GM23338 (cell line): ENCODE measurements around the gene DDX56.

Experiments used
- CREB1 ChIP-seq: fragments of 250-450 bp; sonication (Bioruptor Pico); IDR thresholded peaks from 2 replicates; pipeline ENCODE4 v1.5.0; 2020; ENCODE audit warnings: low read depth, mild to moderate bottlenecking, moderate library complexity
- EZH2 ChIP-seq: fragments of 200-600 bp; sonication (generic); IDR thresholded peaks from one replicate; pipeline ENCODE4 v1.8.0; 2017; ENCODE audit warnings: antibody characterized with exemption, mild to moderate bottlenecking, low read depth; ENCODE audit not compliant: unreplicated experiment
- EZH2phosphoT487 ChIP-seq: fragments of 200-600 bp; sonication (generic); IDR thresholded peaks from one replicate; pipeline ENCODE4 v1.8.1; 2018; ENCODE audit warnings: antibody characterized with exemption; ENCODE audit not compliant: unreplicated experiment
- JUNB ChIP-seq: IDR thresholded peaks from one replicate; pipeline ENCODE4 v1.6.1; 2016; ENCODE audit warnings: antibody characterized with exemption; ENCODE audit not compliant: unreplicated experiment
- NANOG ChIP-seq: IDR thresholded peaks from 2 replicates; pipeline ENCODE4 v1.6.1; 2016; ENCODE audit warnings: antibody characterized with exemption, borderline replicate concordance
- POLR2AphosphoS5 ChIP-seq: IDR thresholded peaks from 2 replicates; pipeline ENCODE4 v1.6.1; 2016; ENCODE audit warnings: antibody characterized with exemption, low read depth
- STAT1 ChIP-seq: IDR thresholded peaks from one replicate; pipeline ENCODE4 v1.6.1; 2016; ENCODE audit warnings: antibody characterized with exemption; ENCODE audit not compliant: unreplicated experiment
- ZNF114 ChIP-seq: fragments of 250-450 bp; sonication (Bioruptor Pico); IDR thresholded peaks from 2 replicates; pipeline ENCODE4 v1.5.0; 2020; ENCODE audit warnings: mild to moderate bottlenecking, moderate library complexity
- ZNF331 ChIP-seq: fragments of 250-450 bp; sonication (Bioruptor Pico); IDR thresholded peaks from 2 replicates; pipeline ENCODE4 v1.5.0; 2020; ENCODE audit warnings: low read depth, mild to moderate bottlenecking, moderate library complexity
- TF ChIP-seq, protein P1 (sequence below), 2 experiments: fragments of 200-600 bp in 1 of 2; sonication (generic) in 1 of 2; conservative IDR thresholded peaks; 2 replicates each; pipeline versions ENCODE4 v1.5.1 to v1.6.1; 2016 to 2017; ENCODE audit warnings: antibody characterized with exemption in 2 of 2, low read depth in 2 of 2, mild to moderate bottlenecking in 2 of 2, moderate library complexity in 1 of 2
- TF ChIP-seq, protein P2 (sequence below): IDR thresholded peaks from one replicate; pipeline ENCODE4 v1.6.1; 2018; ENCODE audit warnings: antibody characterized with exemption; ENCODE audit not compliant: unreplicated experiment
- TF ChIP-seq, protein P3 (sequence below): IDR thresholded peaks from 2 replicates; pipeline ENCODE4 v1.6.1; 2016; ENCODE audit warnings: antibody characterized with exemption
- TF ChIP-seq, protein P4 (sequence below): fragments of 250-450 bp; sonication (Bioruptor Pico); IDR thresholded peaks from 2 replicates; pipeline ENCODE4 v1.5.0; 2020; ENCODE audit warnings: mild to moderate bottlenecking, moderate library complexity

DNA sequence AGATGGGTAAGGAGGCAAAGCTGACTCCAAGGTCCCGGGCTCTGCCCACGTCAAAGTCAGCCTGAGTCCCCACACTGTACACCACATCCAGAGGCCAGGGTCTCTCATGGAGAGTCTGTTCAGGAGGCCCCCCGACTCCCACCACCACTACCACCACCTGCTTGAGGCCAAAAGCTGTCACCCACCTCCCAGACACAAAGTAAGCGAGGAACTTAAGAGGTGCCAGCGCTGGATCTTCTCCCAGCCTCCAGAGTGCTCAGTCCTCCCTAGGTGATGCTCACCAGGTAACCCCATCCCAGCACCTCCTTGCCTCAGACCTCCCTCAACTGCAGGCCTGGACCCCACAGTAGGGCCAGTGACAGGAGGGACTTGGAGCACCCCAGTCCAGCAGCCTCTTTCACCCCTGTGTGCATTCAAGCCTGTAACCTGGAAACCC, 33.1 kb downstream of the DDX56 start:
- TF ChIP-seq, protein P1, sequence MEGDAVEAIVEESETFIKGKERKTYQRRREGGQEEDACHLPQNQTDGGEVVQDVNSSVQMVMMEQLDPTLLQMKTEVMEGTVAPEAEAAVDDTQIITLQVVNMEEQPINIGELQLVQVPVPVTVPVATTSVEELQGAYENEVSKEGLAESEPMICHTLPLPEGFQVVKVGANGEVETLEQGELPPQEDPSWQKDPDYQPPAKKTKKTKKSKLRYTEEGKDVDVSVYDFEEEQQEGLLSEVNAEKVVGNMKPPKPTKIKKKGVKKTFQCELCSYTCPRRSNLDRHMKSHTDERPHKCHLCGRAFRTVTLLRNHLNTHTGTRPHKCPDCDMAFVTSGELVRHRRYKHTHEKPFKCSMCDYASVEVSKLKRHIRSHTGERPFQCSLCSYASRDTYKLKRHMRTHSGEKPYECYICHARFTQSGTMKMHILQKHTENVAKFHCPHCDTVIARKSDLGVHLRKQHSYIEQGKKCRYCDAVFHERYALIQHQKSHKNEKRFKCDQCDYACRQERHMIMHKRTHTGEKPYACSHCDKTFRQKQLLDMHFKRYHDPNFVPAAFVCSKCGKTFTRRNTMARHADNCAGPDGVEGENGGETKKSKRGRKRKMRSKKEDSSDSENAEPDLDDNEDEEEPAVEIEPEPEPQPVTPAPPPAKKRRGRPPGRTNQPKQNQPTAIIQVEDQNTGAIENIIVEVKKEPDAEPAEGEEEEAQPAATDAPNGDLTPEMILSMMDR (conservative IDR thresholded peaks at IDR 0.05; ENCODE audit: low read depth in 2 of 2), result no peak
- no peak for TF ChIP-seq POLR2AphosphoS5
- TF ChIP-seq EZH2, result no peak
- no peak for TF ChIP-seq ZNF331
- TF ChIP-seq EZH2phosphoT487, result no peak
- TF ChIP-seq, protein P2, sequence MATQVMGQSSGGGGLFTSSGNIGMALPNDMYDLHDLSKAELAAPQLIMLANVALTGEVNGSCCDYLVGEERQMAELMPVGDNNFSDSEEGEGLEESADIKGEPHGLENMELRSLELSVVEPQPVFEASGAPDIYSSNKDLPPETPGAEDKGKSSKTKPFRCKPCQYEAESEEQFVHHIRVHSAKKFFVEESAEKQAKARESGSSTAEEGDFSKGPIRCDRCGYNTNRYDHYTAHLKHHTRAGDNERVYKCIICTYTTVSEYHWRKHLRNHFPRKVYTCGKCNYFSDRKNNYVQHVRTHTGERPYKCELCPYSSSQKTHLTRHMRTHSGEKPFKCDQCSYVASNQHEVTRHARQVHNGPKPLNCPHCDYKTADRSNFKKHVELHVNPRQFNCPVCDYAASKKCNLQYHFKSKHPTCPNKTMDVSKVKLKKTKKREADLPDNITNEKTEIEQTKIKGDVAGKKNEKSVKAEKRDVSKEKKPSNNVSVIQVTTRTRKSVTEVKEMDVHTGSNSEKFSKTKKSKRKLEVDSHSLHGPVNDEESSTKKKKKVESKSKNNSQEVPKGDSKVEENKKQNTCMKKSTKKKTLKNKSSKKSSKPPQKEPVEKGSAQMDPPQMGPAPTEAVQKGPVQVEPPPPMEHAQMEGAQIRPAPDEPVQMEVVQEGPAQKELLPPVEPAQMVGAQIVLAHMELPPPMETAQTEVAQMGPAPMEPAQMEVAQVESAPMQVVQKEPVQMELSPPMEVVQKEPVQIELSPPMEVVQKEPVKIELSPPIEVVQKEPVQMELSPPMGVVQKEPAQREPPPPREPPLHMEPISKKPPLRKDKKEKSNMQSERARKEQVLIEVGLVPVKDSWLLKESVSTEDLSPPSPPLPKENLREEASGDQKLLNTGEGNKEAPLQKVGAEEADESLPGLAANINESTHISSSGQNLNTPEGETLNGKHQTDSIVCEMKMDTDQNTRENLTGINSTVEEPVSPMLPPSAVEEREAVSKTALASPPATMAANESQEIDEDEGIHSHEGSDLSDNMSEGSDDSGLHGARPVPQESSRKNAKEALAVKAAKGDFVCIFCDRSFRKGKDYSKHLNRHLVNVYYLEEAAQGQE, result no peak
- TF ChIP-seq CREB1 (CRISPR knock-in tag), result no peak
- TF ChIP-seq, protein P3, sequence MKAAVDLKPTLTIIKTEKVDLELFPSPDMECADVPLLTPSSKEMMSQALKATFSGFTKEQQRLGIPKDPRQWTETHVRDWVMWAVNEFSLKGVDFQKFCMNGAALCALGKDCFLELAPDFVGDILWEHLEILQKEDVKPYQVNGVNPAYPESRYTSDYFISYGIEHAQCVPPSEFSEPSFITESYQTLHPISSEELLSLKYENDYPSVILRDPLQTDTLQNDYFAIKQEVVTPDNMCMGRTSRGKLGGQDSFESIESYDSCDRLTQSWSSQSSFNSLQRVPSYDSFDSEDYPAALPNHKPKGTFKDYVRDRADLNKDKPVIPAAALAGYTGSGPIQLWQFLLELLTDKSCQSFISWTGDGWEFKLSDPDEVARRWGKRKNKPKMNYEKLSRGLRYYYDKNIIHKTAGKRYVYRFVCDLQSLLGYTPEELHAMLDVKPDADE, result no peak
- TF ChIP-seq ZNF114 (CRISPR knock-in tag), result no peak
- TF ChIP-seq STAT1, result no peak
- TF ChIP-seq JUNB, result no peak
- TF ChIP-seq NANOG, result no peak
- TF ChIP-seq, protein P4, sequence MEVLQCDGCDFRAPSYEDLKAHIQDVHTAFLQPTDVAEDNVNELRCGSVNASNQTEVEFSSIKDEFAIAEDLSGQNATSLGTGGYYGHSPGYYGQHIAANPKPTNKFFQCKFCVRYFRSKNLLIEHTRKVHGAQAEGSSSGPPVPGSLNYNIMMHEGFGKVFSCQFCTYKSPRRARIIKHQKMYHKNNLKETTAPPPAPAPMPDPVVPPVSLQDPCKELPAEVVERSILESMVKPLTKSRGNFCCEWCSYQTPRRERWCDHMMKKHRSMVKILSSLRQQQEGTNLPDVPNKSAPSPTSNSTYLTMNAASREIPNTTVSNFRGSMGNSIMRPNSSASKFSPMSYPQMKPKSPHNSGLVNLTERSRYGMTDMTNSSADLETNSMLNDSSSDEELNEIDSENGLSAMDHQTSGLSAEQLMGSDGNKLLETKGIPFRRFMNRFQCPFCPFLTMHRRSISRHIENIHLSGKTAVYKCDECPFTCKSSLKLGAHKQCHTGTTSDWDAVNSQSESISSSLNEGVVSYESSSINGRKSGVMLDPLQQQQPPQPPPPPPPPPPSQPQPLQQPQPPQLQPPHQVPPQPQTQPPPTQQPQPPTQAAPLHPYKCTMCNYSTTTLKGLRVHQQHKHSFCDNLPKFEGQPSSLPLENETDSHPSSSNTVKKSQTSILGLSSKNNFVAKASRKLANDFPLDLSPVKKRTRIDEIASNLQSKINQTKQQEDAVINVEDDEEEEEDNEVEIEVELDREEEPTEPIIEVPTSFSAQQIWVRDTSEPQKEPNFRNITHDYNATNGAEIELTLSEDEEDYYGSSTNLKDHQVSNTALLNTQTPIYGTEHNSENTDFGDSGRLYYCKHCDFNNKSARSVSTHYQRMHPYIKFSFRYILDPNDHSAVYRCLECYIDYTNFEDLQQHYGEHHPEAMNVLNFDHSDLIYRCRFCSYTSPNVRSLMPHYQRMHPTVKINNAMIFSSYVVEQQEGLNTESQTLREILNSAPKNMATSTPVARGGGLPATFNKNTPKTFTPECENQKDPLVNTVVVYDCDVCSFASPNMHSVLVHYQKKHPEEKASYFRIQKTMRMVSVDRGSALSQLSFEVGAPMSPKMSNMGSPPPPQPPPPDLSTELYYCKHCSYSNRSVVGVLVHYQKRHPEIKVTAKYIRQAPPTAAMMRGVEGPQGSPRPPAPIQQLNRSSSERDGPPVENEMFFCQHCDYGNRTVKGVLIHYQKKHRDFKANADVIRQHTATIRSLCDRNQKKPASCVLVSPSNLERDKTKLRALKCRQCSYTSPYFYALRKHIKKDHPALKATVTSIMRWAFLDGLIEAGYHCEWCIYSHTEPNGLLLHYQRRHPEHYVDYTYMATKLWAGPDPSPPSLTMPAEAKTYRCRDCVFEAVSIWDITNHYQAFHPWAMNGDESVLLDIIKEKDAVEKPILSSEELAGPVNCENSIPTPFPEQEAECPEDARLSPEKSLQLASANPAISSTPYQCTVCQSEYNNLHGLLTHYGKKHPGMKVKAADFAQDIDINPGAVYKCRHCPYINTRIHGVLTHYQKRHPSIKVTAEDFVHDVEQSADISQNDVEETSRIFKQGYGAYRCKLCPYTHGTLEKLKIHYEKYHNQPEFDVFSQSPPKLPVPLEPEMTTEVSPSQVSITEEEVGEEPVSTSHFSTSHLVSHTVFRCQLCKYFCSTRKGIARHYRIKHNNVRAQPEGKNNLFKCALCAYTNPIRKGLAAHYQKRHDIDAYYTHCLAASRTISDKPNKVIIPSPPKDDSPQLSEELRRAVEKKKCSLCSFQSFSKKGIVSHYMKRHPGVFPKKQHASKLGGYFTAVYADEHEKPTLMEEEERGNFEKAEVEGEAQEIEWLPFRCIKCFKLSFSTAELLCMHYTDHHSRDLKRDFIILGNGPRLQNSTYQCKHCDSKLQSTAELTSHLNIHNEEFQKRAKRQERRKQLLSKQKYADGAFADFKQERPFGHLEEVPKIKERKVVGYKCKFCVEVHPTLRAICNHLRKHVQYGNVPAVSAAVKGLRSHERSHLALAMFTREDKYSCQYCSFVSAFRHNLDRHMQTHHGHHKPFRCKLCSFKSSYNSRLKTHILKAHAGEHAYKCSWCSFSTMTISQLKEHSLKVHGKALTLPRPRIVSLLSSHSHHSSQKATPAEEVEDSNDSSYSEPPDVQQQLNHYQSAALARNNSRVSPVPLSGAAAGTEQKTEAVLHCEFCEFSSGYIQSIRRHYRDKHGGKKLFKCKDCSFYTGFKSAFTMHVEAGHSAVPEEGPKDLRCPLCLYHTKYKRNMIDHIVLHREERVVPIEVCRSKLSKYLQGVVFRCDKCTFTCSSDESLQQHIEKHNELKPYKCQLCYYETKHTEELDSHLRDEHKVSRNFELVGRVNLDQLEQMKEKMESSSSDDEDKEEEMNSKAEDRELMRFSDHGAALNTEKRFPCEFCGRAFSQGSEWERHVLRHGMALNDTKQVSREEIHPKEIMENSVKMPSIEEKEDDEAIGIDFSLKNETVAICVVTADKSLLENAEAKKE (CRISPR knock-in tag), result no peak
